ENCODE data around the gene MAGI2.
A peak's percentile ranks its signal among the peaks of the same experiment; 100 is the strongest.

The MAGI2 gene

DNA sequence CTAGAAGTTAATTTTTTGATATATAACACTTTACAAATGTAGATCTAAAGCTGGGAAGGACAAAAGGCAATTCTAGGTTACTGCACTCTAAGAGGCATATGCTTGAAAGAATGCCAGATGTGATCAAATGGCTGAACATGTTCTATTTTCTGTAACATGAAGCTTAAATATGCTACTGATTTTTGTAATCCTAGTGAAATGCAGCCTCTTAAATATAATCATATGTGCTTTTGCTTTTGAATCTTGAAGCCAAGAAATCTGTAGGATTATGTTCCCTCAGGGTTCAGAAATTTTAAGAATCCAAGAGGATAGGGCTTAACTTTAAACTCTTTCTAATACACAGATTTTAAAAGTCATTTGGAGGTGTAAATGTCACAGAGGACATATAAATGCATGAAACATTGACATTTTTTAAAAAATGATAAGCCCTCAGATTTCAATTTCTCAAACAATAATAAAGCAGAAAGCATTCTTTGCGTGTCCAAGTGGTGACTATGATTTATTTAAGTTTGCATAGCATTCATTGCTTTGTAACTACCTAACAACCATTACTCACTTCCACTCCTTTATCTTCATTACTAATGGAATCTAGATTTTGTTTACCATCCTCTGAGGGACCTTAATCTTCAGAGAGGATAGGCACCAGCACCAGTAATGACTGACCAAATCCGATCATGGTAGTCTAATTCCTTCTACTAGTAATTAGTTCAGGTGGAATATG, 170.4 kb downstream of the MAGI2 start:
- TF ChIP-seq, protein P1, sequence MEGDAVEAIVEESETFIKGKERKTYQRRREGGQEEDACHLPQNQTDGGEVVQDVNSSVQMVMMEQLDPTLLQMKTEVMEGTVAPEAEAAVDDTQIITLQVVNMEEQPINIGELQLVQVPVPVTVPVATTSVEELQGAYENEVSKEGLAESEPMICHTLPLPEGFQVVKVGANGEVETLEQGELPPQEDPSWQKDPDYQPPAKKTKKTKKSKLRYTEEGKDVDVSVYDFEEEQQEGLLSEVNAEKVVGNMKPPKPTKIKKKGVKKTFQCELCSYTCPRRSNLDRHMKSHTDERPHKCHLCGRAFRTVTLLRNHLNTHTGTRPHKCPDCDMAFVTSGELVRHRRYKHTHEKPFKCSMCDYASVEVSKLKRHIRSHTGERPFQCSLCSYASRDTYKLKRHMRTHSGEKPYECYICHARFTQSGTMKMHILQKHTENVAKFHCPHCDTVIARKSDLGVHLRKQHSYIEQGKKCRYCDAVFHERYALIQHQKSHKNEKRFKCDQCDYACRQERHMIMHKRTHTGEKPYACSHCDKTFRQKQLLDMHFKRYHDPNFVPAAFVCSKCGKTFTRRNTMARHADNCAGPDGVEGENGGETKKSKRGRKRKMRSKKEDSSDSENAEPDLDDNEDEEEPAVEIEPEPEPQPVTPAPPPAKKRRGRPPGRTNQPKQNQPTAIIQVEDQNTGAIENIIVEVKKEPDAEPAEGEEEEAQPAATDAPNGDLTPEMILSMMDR (IDR thresholded peaks at IDR 0.05; ENCODE audit: borderline replicate concordance, control extremely low read depth, extremely low read depth, insufficient read depth, missing control alignments) = no peak
- in situ Hi-C loops (cut with MboI; ENCODE audit: low sequenced_read_pairs, unreplicated experiment) = no loop called here
- DNase-seq (ENCODE audit: low spot score) = no peak

DNA sequence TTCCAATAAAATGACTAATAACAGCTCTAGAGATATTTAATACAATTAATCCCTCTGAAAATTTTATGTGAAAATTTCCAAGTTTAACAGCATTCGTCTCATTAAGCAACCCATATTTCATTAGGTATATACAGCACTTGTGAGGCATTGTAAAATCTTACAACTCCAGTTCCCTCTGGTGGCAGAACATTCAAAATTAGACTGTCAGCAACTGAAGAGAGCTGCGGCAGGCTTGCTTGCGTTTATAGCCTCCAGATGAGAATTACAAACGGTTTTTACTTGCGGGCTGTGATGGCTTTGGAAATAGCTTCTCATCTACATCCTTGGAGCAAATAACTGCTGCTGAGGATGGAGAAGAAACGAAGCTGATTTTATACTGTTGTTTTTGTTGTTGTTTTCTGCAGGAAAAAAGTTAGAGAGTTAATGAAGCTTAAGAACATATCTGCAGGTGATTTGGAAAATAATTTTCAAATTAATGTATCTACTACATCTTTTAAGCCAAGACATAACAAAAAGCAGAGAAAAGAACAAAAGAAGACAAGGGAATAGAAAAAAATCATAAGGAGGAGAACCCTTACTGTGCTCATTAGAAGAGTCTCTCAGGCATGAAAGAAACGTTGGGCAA, 171.3 kb downstream of the MAGI2 start:
- in situ Hi-C loops (cut with MboI; ENCODE audit: low sequenced_read_pairs, unreplicated experiment) = no loop called here
- DNase-seq (ENCODE audit: low spot score) = no peak
- TF ChIP-seq, protein P1 (IDR thresholded peaks at IDR 0.05; ENCODE audit: borderline replicate concordance, control extremely low read depth, extremely low read depth, insufficient read depth, missing control alignments) = no peak

DNA sequence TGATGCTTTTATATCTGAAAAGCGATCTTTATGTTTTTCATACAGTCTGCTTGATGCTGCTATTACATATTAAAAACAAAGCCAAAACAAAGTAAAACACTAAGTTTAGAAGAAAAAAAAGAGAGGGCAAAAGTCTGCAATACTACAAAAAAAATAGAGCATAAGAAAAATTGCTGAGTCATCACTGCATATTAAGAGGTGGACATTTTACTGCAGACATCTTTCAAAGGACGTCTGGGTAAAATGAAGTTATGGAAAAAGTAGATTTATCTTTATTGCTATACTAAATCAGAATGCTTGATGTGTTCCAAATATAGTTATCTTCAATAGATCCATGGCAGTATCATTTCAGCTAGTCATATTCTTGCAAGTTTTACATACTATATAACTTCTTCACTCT, 172.0 kb downstream of the MAGI2 start:
- DNase-seq (ENCODE audit: low spot score) = no peak
- in situ Hi-C loops (cut with MboI; ENCODE audit: low sequenced_read_pairs, unreplicated experiment) = no loop called here
- TF ChIP-seq, protein P1 (IDR thresholded peaks at IDR 0.05; ENCODE audit: borderline replicate concordance, control extremely low read depth, extremely low read depth, insufficient read depth, missing control alignments) = no peak

DNA sequence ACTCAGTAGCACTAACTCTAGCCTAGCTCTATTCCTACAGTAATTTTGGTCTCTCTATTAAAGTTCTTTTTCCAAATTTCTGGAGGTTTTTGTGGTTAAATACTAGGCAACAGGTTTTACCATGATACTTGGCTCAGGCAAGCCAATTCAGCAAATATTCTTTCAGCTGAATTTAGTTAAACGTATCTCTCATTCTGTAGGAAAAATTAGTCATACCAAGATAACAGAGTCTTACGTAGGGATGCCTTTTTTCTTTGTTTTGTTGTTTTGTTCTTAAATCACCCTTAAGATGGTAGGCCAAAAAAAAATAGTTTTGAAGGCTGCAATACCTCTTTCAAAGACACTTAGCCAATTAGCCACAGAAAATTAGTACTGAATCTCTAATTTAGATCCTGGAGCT, 180.5 kb downstream of the MAGI2 start:
- TF ChIP-seq, protein P1 (IDR thresholded peaks at IDR 0.05; ENCODE audit: borderline replicate concordance, control extremely low read depth, extremely low read depth, insufficient read depth, missing control alignments) = no peak
- no peak for DNase-seq (ENCODE audit: low spot score)
- in situ Hi-C loops (cut with MboI; ENCODE audit: low sequenced_read_pairs, unreplicated experiment) = no loop called here

DNA sequence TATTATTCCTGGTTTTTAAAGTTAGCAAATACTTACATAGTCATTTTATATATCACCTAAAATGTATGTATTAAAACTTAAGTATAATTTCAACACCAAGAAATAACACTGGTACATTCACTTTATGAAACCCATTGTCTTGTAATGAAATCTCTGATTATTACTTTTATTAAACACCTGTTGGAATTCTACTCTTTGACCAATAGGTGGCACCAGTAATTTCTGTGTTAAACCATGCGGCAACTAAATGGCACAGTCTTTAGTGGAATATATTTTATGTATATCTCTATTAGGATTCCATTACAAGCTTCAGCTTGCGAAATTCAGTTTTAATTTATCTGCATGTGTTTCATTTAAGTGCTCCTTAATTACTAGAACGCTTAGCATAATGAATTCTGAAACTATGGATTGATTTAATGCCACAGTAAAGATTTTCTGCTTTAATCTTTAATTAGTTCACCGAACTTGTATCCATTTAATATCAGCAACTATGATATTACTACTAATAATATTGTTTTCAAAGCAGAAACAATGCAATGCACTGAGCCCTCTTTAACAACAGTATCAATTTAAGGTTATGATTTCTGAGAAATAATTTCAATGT, 181.3 kb downstream of the MAGI2 start:
- TF ChIP-seq, protein P1 (IDR thresholded peaks at IDR 0.05; ENCODE audit: borderline replicate concordance, control extremely low read depth, extremely low read depth, insufficient read depth, missing control alignments) = peak; percentile 34
- DNase-seq (ENCODE audit: low spot score) = peak; percentile 18
- in situ Hi-C loops (cut with MboI; ENCODE audit: low sequenced_read_pairs, unreplicated experiment) = no loop called here

DNA sequence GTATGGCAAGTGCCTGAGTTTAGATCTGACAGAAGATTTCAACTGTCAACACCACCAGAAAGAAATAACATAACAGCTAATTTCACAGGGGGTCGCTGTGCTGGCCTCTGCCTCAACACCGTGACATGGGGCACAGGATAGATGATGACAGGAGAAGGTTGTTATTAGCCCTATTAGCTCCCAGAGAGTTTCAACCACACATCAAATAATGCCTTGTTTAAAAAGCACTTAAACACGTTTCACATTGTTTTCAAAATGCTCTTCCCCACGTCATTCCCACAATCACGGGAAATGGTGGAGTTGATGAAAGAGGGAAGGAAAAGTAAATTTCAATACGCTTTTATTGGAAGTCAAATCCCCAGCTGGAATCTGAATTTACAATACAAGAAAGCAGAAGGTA, 184.7 kb downstream of the MAGI2 start:
- in situ Hi-C loops (cut with MboI; ENCODE audit: low sequenced_read_pairs, unreplicated experiment) = no loop called here

More for the DNA sequence above, 184.7 kb downstream of the MAGI2 start:
- DNase-seq (ENCODE audit: low spot score) = no peak
- TF ChIP-seq, protein P1 (IDR thresholded peaks at IDR 0.05; ENCODE audit: borderline replicate concordance, control extremely low read depth, extremely low read depth, insufficient read depth, missing control alignments) = no peak

All from GM13976 (cell line).